Head of caudate nucleus (tissue), 42 donors: ENCODE results near the gene KSR2.
"Not testable (repeated sequence)": the region's sequence is repeated elsewhere in the genome, so short reads cannot be mapped to it uniquely, and the experiment has no call there.

Experiments
- DNase-seq, 42 donors: peaks; one replicate each; pipeline versions ENCODE4 v3.0.0 to v3.0.0-alpha.2; 2020 to 2021; ENCODE audit warnings: mixed read lengths in 7 of 42
- intact Hi-C: fragments of 100-400 bp; cut with DNase I; formaldehyde crosslinking; loops from one replicate; pipeline ENCODE4 v1.15.0; 2022

KSR2 gene

GRCh38 chr12:117968826-117969659 is at the start of gene KSR2:
TSS of gene KSR2 (minus strand) at chr12:117968990. CDS start at chr12:117968255, 735 bp downstream.
- intact Hi-C loops, result no loop called here
- DNase-seq, result peak; percentile 45 to 94 (median 78)

GRCh38 chr12:118017926-118018325 is 49.1 kb upstream of the KSR2 start:
- intact Hi-C loops, result no loop called here
- DNase-seq, result no peak

GRCh38 chr12:118016424-118017264 is 47.9 kb upstream of the KSR2 start, which contains the start of gene RFC5:
TSS of gene RFC5 (plus strand) at chr12:118016703. CDS start at chr12:118016828, 125 bp downstream.
- intact Hi-C loops, result no loop called here

GRCh38 chr12:118015944-118016343 is 47.2 kb upstream of the KSR2 start:
- intact Hi-C loops, result no loop called here
- peak in 3 of 42 donors; percentile 7 to 27 (median 12) for DNase-seq

More at GRCh38 chr12:118016424-118017264, 47.9 kb upstream of the KSR2 start, which contains the start of gene RFC5:
- peak; percentile 95 to 99 (median 98) for DNase-seq

- no peak for DNase-seq
- intact Hi-C loops, result no loop called here
Observed at GRCh38 chr12:118015306-118015705, 46.5 kb upstream of the KSR2 start.

GRCh38 chr12:118013283-118013682 is 44.5 kb upstream of the KSR2 start:
- no peak for DNase-seq
- intact Hi-C loops, result no loop called here

GRCh38 chr12:118011961-118012360 is 43.2 kb upstream of the KSR2 start:
- no peak for DNase-seq
- intact Hi-C loops, result no loop called here

GRCh38 chr12:118011377-118011776 is 42.6 kb upstream of the KSR2 start:
- DNase-seq, result no peak
- intact Hi-C loops, result no loop called here

- DNase-seq, result no peak
- intact Hi-C loops, result no loop called here
Observed at GRCh38 chr12:118010903-118011302, 42.1 kb upstream of the KSR2 start.

- DNase-seq, intact Hi-C loops: not testable (repeated sequence)
Observed at GRCh38 chr12:117999806-118000205, 31.0 kb upstream of the KSR2 start.

GRCh38 chr12:117998719-117999118 is 29.9 kb upstream of the KSR2 start:
- intact Hi-C loops, result no loop called here
- no peak for DNase-seq

- intact Hi-C loops, result no loop called here
- no peak for DNase-seq
Observed at GRCh38 chr12:117994551-117995438, 26.0 kb upstream of the KSR2 start.

- DNase-seq, result no peak
- intact Hi-C loops, result no loop called here
Observed at GRCh38 chr12:117986705-117987469, 18.1 kb upstream of the KSR2 start.

GRCh38 chr12:117985182-117985581 is 16.4 kb upstream of the KSR2 start:
- intact Hi-C loops, result no loop called here
- no peak for DNase-seq

GRCh38 chr12:117981267-117981666 is 12.5 kb upstream of the KSR2 start:
- DNase-seq, result no peak
- intact Hi-C loops, result no loop called here

GRCh38 chr12:117980616-117981015 is 11.8 kb upstream of the KSR2 start:
- DNase-seq, result no peak

GRCh38 chr12:117977373-117977772 is 8.6 kb upstream of the KSR2 start:
- DNase-seq, result no peak

More at GRCh38 chr12:117980616-117981015, 11.8 kb upstream of the KSR2 start:
- intact Hi-C loops, result no loop called here

GRCh38 chr12:117975006-117975405 is 6.2 kb upstream of the KSR2 start:
- no peak for DNase-seq
- intact Hi-C loops, result no loop called here

More at GRCh38 chr12:117977373-117977772, 8.6 kb upstream of the KSR2 start:
- intact Hi-C loops, result no loop called here
